K562 (cell line): ENCODE measurements around the gene PTPRT.

ENCODE experiments used
- EZH2 ChIP-seq: IDR thresholded peaks from 2 replicates; pipeline ENCODE4 v1.6.1; 2012; ENCODE audit warnings: low read depth, mild to moderate bottlenecking, inconsistent platforms, low read length, borderline replicate concordance
- SMC3 ChIP-seq: conservative IDR thresholded peaks from 2 replicates; pipeline ENCODE4 v1.6.1; 2011; ENCODE audit warnings: low read depth, low read length, improper control_type of control experiment; ENCODE audit not compliant: insufficient read depth
- ZNF143 ChIP-seq: sonication (generic); formaldehyde crosslinking; IDR thresholded peaks from 2 replicates; pipeline ENCODE4 v1.9.0; 2022; ENCODE audit warnings: mild to moderate bottlenecking, missing genetic modification reagents

DNA sequence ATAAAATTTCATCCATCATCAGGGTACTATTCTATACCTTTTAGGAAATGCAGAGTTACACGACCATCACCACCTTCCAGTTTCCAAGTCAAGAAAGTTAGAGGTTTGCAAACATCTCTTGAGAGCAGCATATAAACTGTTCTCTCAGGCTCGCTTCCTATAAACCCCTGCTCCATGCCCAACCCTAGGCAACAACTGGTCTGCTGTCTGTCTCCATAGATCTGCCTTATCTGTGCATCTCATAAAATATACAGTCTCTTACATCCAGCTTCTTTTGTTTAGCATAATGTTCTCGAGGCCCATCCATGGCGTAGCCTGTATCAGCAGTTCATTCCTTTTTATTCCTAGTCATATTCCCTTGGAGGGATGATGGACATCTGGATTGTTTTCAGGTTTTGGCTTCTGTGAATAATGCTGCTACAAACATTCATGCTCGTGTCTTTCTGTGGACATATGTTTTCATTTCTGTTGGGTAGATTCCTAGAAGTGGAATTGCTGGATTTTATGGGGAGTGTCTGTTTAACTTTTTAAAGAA lies 6.1 kb downstream of the PTPRT start:
- no peak for TF ChIP-seq ZNF143
- no peak for TF ChIP-seq EZH2
- TF ChIP-seq SMC3: no peak
